ENCODE results near the gene EVA1A.

EVA1A gene

GRCh38 chr2:75525434-75526310, 35.1 kb downstream of the EVA1A start:
- Histone ChIP-seq H3K4me1 (ENCODE audit: insufficient read depth, insufficient read length) (no peaks in the 10 kb centered on the region), H3K9ac (ENCODE audit: insufficient read length, low read depth) (no peak overlapping the region), H3K4me3 (ENCODE audit: insufficient read length, low read depth) (no peak overlapping the region), H3K36me3 (ENCODE audit: insufficient read depth, insufficient read length, low read length) (no peaks in the 10 kb centered on the region), H3K27me3 (ENCODE audit: insufficient read depth, insufficient read length) (no peaks in the 10 kb centered on the region), H3K9me3 (ENCODE audit: insufficient read depth, low read length) (no peaks in the 10 kb centered on the region)
- TF ChIP-seq SUZ12 (IDR thresholded peaks at IDR 0.05; ENCODE audit: extremely low read depth, insufficient read depth, insufficient read length) (no peak), ZNF274 (IDR thresholded peaks at IDR 0.05; ENCODE audit: low read depth, low read length) (no peak), YY1 (IDR thresholded peaks at IDR 0.05; ENCODE audit: insufficient read depth, insufficient read length) (no peak)
- DNase-seq (ENCODE audit: low read depth, low spot score) = no peak

GRCh38 chr2:75524276-75524911, 36.3 kb downstream of the EVA1A start:
- Histone ChIP-seq H3K4me3 (ENCODE audit: insufficient read length, low read depth) (no peak overlapping the region), H3K36me3 (ENCODE audit: insufficient read depth, insufficient read length, low read length) (no peaks in the 10 kb centered on the region), H3K9ac (ENCODE audit: insufficient read length, low read depth) (no peak overlapping the region), H3K27me3 (ENCODE audit: insufficient read depth, insufficient read length) (no peaks in the 10 kb centered on the region), H3K4me1 (ENCODE audit: insufficient read depth, insufficient read length) (no peaks in the 10 kb centered on the region), H3K9me3 (ENCODE audit: insufficient read depth, low read length) (no peaks in the 10 kb centered on the region)
- DNase-seq (ENCODE audit: low read depth, low spot score) = no peak
- TF ChIP-seq SUZ12 (IDR thresholded peaks at IDR 0.05; ENCODE audit: extremely low read depth, insufficient read depth, insufficient read length) (no peak), YY1 (IDR thresholded peaks at IDR 0.05; ENCODE audit: insufficient read depth, insufficient read length) (no peak), ZNF274 (IDR thresholded peaks at IDR 0.05; ENCODE audit: low read depth, low read length) (no peak)

- Histone ChIP-seq H3K9me3 (ENCODE audit: insufficient read depth, low read length) (no peaks in the 10 kb centered on the region), H3K9ac (ENCODE audit: insufficient read length, low read depth) (no peak overlapping the region), H3K27me3 (ENCODE audit: insufficient read depth, insufficient read length) (no peaks in the 10 kb centered on the region), H3K4me3 (ENCODE audit: insufficient read length, low read depth) (no peak overlapping the region), H3K4me1 (ENCODE audit: insufficient read depth, insufficient read length) (no peaks in the 10 kb centered on the region), H3K36me3 (ENCODE audit: insufficient read depth, insufficient read length, low read length) (no peaks in the 10 kb centered on the region)
- TF ChIP-seq ZNF274 (IDR thresholded peaks at IDR 0.05; ENCODE audit: low read depth, low read length) = no peak
- no peak for TF ChIP-seq YY1 (IDR thresholded peaks at IDR 0.05; ENCODE audit: insufficient read depth, insufficient read length)
- no peak for TF ChIP-seq SUZ12 (IDR thresholded peaks at IDR 0.05; ENCODE audit: extremely low read depth, insufficient read depth, insufficient read length)
- DNase-seq (ENCODE audit: low read depth, low spot score) = no peak
These were observed 37.1 kb downstream of the EVA1A start for GRCh38 chr2:75523313-75524275.

GRCh38 chr2:75522543-75523312, 38.0 kb downstream of the EVA1A start:
- DNase-seq (ENCODE audit: low read depth, low spot score) = no peak
- Histone ChIP-seq H3K9me3 (ENCODE audit: insufficient read depth, low read length) (no peaks in the 10 kb centered on the region), H3K27me3 (ENCODE audit: insufficient read depth, insufficient read length) (no peaks in the 10 kb centered on the region), H3K36me3 (ENCODE audit: insufficient read depth, insufficient read length, low read length) (peaks cover 3% of the 10 kb centered on the region), H3K4me1 (ENCODE audit: insufficient read depth, insufficient read length) (no peaks in the 10 kb centered on the region), H3K4me3 (ENCODE audit: insufficient read length, low read depth) (no peak overlapping the region), H3K9ac (ENCODE audit: insufficient read length, low read depth) (no peak overlapping the region)
- TF ChIP-seq YY1 (IDR thresholded peaks at IDR 0.05; ENCODE audit: insufficient read depth, insufficient read length) (no peak), SUZ12 (IDR thresholded peaks at IDR 0.05; ENCODE audit: extremely low read depth, insufficient read depth, insufficient read length) (no peak), ZNF274 (IDR thresholded peaks at IDR 0.05; ENCODE audit: low read depth, low read length) (no peak)

GRCh38 chr2:75521225-75521872, 39.4 kb downstream of the EVA1A start:
- no peak for DNase-seq (ENCODE audit: low read depth, low spot score)
- peaks cover 3% of the 10 kb centered on the region for H3K36me3 ChIP-seq (ENCODE audit: insufficient read depth, insufficient read length, low read length)

GRCh38 chr2:75519843-75520242, 40.9 kb downstream of the EVA1A start:
- H3K9me3 ChIP-seq (ENCODE audit: insufficient read depth, low read length) = no peaks in the 10 kb centered on the region
- H3K9ac ChIP-seq (ENCODE audit: insufficient read length, low read depth) = no peak overlapping the region
- H3K36me3 ChIP-seq (ENCODE audit: insufficient read depth, insufficient read length, low read length) = peaks cover 3% of the 10 kb centered on the region
- TF ChIP-seq SUZ12 (IDR thresholded peaks at IDR 0.05; ENCODE audit: extremely low read depth, insufficient read depth, insufficient read length) (no peak), ZNF274 (IDR thresholded peaks at IDR 0.05; ENCODE audit: low read depth, low read length) (no peak), YY1 (IDR thresholded peaks at IDR 0.05; ENCODE audit: insufficient read depth, insufficient read length) (no peak)
- no peak overlapping the region for H3K4me3 ChIP-seq (ENCODE audit: insufficient read length, low read depth)
- H3K4me1 ChIP-seq (ENCODE audit: insufficient read depth, insufficient read length) = no peaks in the 10 kb centered on the region
- DNase-seq (ENCODE audit: low read depth, low spot score) = no peak
- no peaks in the 10 kb centered on the region for H3K27me3 ChIP-seq (ENCODE audit: insufficient read depth, insufficient read length)

More at GRCh38 chr2:75521225-75521872, 39.4 kb downstream of the EVA1A start:
- Histone ChIP-seq H3K9me3 (ENCODE audit: insufficient read depth, low read length) (no peaks in the 10 kb centered on the region), H3K4me1 (ENCODE audit: insufficient read depth, insufficient read length) (no peaks in the 10 kb centered on the region), H3K4me3 (ENCODE audit: insufficient read length, low read depth) (no peak overlapping the region), H3K27me3 (ENCODE audit: insufficient read depth, insufficient read length) (no peaks in the 10 kb centered on the region), H3K9ac (ENCODE audit: insufficient read length, low read depth) (no peak overlapping the region)
- no peak for TF ChIP-seq YY1 (IDR thresholded peaks at IDR 0.05; ENCODE audit: insufficient read depth, insufficient read length)
- TF ChIP-seq SUZ12 (IDR thresholded peaks at IDR 0.05; ENCODE audit: extremely low read depth, insufficient read depth, insufficient read length) = no peak

Data from NT2/D1 (cell line).